Natural killer cell (primary cell): Measurements from ENCODE around the gene MRPS6. TPM values are rescaled to one million over a fixed set of nuclear protein-coding genes. Genes with fewer than 3 reads are reported as not detected.

Source experiments
- ATAC-seq, 3 donors: fragments of 150-1000 bp in 2 of 3; fragments of 200-7000 bp in 1 of 3; cut with Tn5 transposase; 1 replicate in 1 of 3; 2 replicates in 2 of 3; pipeline ENCODE4 v1.10.0; 2021; ENCODE audit warnings: mild to moderate bottlenecking in 2 of 3, moderate library complexity in 2 of 3
- DNase-seq, 2 donors: peaks; one replicate each; pipeline versions ENCODE4 v3.0.0 to v3.0.0-alpha.2; 2013 to 2021; ENCODE audit warnings: mixed read lengths in 1 of 2
- H3K27ac ChIP-seq: one replicate; pipeline ENCODE4 v1.5.1; 2013; ENCODE audit warnings: mild to moderate bottlenecking, low read length
- H3K27me3 ChIP-seq: one replicate; pipeline ENCODE4 v1.6.1; 2013; ENCODE audit warnings: low read length; ENCODE audit not compliant: control insufficient read depth, insufficient read depth
- H3K36me3 ChIP-seq: one replicate; pipeline ENCODE4 v1.6.1; 2013; ENCODE audit warnings: low read length; ENCODE audit not compliant: control insufficient read depth, insufficient read depth
- H3K4me1 ChIP-seq: one replicate; pipeline ENCODE4 v1.6.1; 2013; ENCODE audit warnings: low read length; ENCODE audit not compliant: control insufficient read depth, insufficient read depth
- H3K4me3 ChIP-seq: one replicate; pipeline ENCODE4 v1.5.1; 2013; ENCODE audit warnings: low read length
- H3K9me3 ChIP-seq: one replicate; pipeline ENCODE4 v1.6.1; 2013; ENCODE audit warnings: low read length; ENCODE audit not compliant: control insufficient read depth, insufficient read depth
- H3K27ac Mint-ChIP-seq, 2 donors: one replicate each; pipeline ENCODE4 v1.8.0; 2022; ENCODE audit warnings: mild to moderate bottlenecking in 2 of 2, mixed read lengths in 2 of 2, moderate library complexity in 1 of 2
- H3K27me3 Mint-ChIP-seq, 2 donors: one replicate each; pipeline ENCODE4 v1.8.0; 2022; ENCODE audit warnings: low read depth in 2 of 2, mixed read lengths in 2 of 2
- H3K36me3 Mint-ChIP-seq: one replicate; pipeline ENCODE4 v1.8.0; 2022; ENCODE audit warnings: mixed read lengths
- H3K4me1 Mint-ChIP-seq, 2 donors: one replicate each; pipeline ENCODE4 v1.8.0; 2022; ENCODE audit warnings: mixed read lengths in 2 of 2
- H3K4me3 Mint-ChIP-seq: one replicate; pipeline ENCODE4 v1.8.0; 2022; ENCODE audit warnings: mild to moderate bottlenecking, moderate library complexity, mixed read lengths
- H3K9me3 Mint-ChIP-seq, 2 donors: one replicate each; pipeline ENCODE4 v1.8.0; 2022; ENCODE audit warnings: mixed read lengths in 2 of 2
- CTCF ChIP-seq: fragments of 200-600 bp; IDR thresholded peaks from one replicate; pipeline ENCODE4 v1.8.0; 2022; ENCODE audit warnings: antibody characterized with exemption
- WGBS: methylation state at CpG from one replicate; pipeline ENCODE4 v1.1.7; 2013; ENCODE audit warnings: missing lambda C conversion rate; ENCODE audit not compliant: insufficient coverage; 5-methylcytosine and 5-hydroxymethylcytosine counted together
- intact Hi-C: fragments of 100-400 bp; cut with micrococcal nuclease; formaldehyde crosslinking; loops from one replicate; pipeline ENCODE4 v1.14.2; 2022
- total RNA-seq, 4 donors: library from RNA; stranded (reverse); fragments of 120-200 nt in 1 of 4; gene quantifications; one replicate each; pipeline versions ENCODE4 v1.2.3 to v1.2.4, GENCODE V29; 2013 to 2022

The MRPS6 gene
- total RNA-seq, 3 donors from 2014 or later (not counting 1 experiment from before 2014, with no cell fraction given) = 42.7 to 54.5 (median 44.3) TPM

- no peak for ATAC-seq
- WGBS = 81% methylated on average over 10 of the region's 10 CpGs
- no peaks in the 10 kb centered on the region for H3K36me3 ChIP-seq
- Mint-ChIP-seq H3K9me3 (no peaks in the 10 kb centered on the region), H3K36me3 (no peaks in the 10 kb centered on the region), H3K27me3 (peaks cover 0 to 3% of the 10 kb centered on the region in 2 donors), H3K4me1 (peaks cover 0 to 5% of the 10 kb centered on the region in 2 donors), H3K4me3 (no peak overlapping the region), H3K27ac (no peak overlapping the region)
- DNase-seq = no peak
- H3K27ac ChIP-seq = no peak overlapping the region
- H3K4me1 ChIP-seq = no peaks in the 10 kb centered on the region
- no peaks in the 10 kb centered on the region for H3K9me3 ChIP-seq
- no peak for TF ChIP-seq CTCF
- no peak overlapping the region for H3K4me3 ChIP-seq
- intact Hi-C loops = no loop called here
- no peaks in the 10 kb centered on the region for H3K27me3 ChIP-seq
Measured at GRCh38 chr21:34039678-34040382, 33.5 kb upstream of the MRPS6 start.

GRCh38 chr21:34042735-34043134 is 30.6 kb upstream of the MRPS6 start:
- no peak for TF ChIP-seq CTCF
- intact Hi-C loops = no loop called here
- H3K4me3 Mint-ChIP-seq = no peak overlapping the region
- ATAC-seq (no peak), DNase-seq (no peak)
- no peak overlapping the region for H3K27ac ChIP-seq
- no CpG with 5 or more reads among the region's 1 CpG for WGBS
- H3K4me1 ChIP-seq = peaks cover 4% of the 10 kb centered on the region
- no peaks in the 10 kb centered on the region for H3K27me3 ChIP-seq
- H3K36me3 ChIP-seq = no peaks in the 10 kb centered on the region
- H3K4me1 Mint-ChIP-seq = peaks cover 6 to 13% of the 10 kb centered on the region in 2 donors
- no peaks in the 10 kb centered on the region for H3K9me3 Mint-ChIP-seq
- H3K9me3 ChIP-seq = no peaks in the 10 kb centered on the region
- peak overlapping the region in 1 of 2 donors; percentile 20 for H3K27ac Mint-ChIP-seq
- no peaks in the 10 kb centered on the region for H3K36me3 Mint-ChIP-seq
- H3K4me3 ChIP-seq = no peak overlapping the region
- H3K27me3 Mint-ChIP-seq = no peaks in the 10 kb centered on the region

GRCh38 chr21:34043333-34043732 is 30.0 kb upstream of the MRPS6 start:
- ATAC-seq = no peak
- no peaks in the 10 kb centered on the region for H3K9me3 Mint-ChIP-seq
- Histone ChIP-seq H3K9me3 (no peaks in the 10 kb centered on the region), H3K4me3 (no peak overlapping the region), H3K27ac (no peak overlapping the region), H3K36me3 (no peaks in the 10 kb centered on the region), H3K27me3 (no peaks in the 10 kb centered on the region), H3K4me1 (peaks cover 4% of the 10 kb centered on the region)
- TF ChIP-seq CTCF = no peak
- no peak for DNase-seq
- intact Hi-C loops = no loop called here
- no peaks in the 10 kb centered on the region for H3K36me3 Mint-ChIP-seq
- H3K4me3 Mint-ChIP-seq = no peak overlapping the region
- H3K27me3 Mint-ChIP-seq = no peaks in the 10 kb centered on the region
- H3K4me1 Mint-ChIP-seq = peaks cover 6 to 8% of the 10 kb centered on the region in 2 donors
- 97% methylated on average over 4 of the region's 4 CpGs for WGBS
- H3K27ac Mint-ChIP-seq = no peak overlapping the region

- Histone ChIP-seq H3K27ac (peak overlapping the region; percentile 60), H3K4me1 (peaks cover 4% of the 10 kb centered on the region), H3K4me3 (peak overlapping the region; percentile 20), H3K27me3 (no peaks in the 10 kb centered on the region), H3K36me3 (no peaks in the 10 kb centered on the region), H3K9me3 (no peaks in the 10 kb centered on the region)
- no peak for TF ChIP-seq CTCF
- H3K4me1 Mint-ChIP-seq = peaks cover 6 to 8% of the 10 kb centered on the region in 2 donors
- WGBS = 92% methylated on average over 1 of the region's 6 CpGs
- H3K9me3 Mint-ChIP-seq = no peaks in the 10 kb centered on the region
- no peaks in the 10 kb centered on the region for H3K27me3 Mint-ChIP-seq
- no peak for DNase-seq
- intact Hi-C loops = loop anchor here (2.0 kb wide), 1 partner anchor 24 kb away; no protein-coding TSS in a partner anchor
- peak overlapping the region; percentile 81 for H3K4me3 Mint-ChIP-seq
- no peaks in the 10 kb centered on the region for H3K36me3 Mint-ChIP-seq
- peak overlapping the region; percentile 82 to 86 for H3K27ac Mint-ChIP-seq
- peak; percentile 83 to 96 (median 93) for ATAC-seq
Measured at GRCh38 chr21:34046917-34047316, 26.5 kb upstream of the MRPS6 start.
